IPS-15b (cell line): Measurements from ENCODE around the gene MAP2K2.

Experiments
- H3K27me3 ChIP-seq: one replicate; pipeline ENCODE4 v1.6.1; 2013; ENCODE audit warnings: low read length; ENCODE audit not compliant: control insufficient read depth, insufficient read depth
- H3K36me3 ChIP-seq: one replicate; pipeline ENCODE4 v1.6.1; 2013; ENCODE audit warnings: low read length; ENCODE audit not compliant: control insufficient read depth, insufficient read depth
- H3K4me1 ChIP-seq: one replicate; pipeline ENCODE4 v1.6.1; 2013; ENCODE audit warnings: mild to moderate bottlenecking, low read length; ENCODE audit not compliant: control insufficient read depth, insufficient read depth
- H3K4me3 ChIP-seq: one replicate; pipeline ENCODE4 v1.5.1; 2013; ENCODE audit warnings: low read depth, low read length
- H3K9ac ChIP-seq: one replicate; pipeline ENCODE4 v1.6.1; 2013; ENCODE audit warnings: low read depth, mild to moderate bottlenecking, low read length
- H3K9me3 ChIP-seq: one replicate; pipeline ENCODE4 v1.6.1; 2013; ENCODE audit warnings: mild to moderate bottlenecking, low read length; ENCODE audit not compliant: control insufficient read depth, insufficient read depth

The MAP2K2 gene

GRCh38 chr19:4095488-4095844 lies 28.5 kb downstream of the MAP2K2 start:
- H3K4me3 ChIP-seq, result no peak overlapping the region
- H3K36me3 ChIP-seq, result peaks cover 57% of the 10 kb centered on the region
- H3K27me3 ChIP-seq, result no peaks in the 10 kb centered on the region
- no peaks in the 10 kb centered on the region for H3K4me1 ChIP-seq
- no peak overlapping the region for H3K9ac ChIP-seq
- no peaks in the 10 kb centered on the region for H3K9me3 ChIP-seq

GRCh38 chr19:4094761-4095487 lies 29.0 kb downstream of the MAP2K2 start:
- Histone ChIP-seq H3K27me3 (no peaks in the 10 kb centered on the region), H3K36me3 (peaks cover 58% of the 10 kb centered on the region), H3K4me1 (no peaks in the 10 kb centered on the region), H3K4me3 (no peak overlapping the region), H3K9ac (no peak overlapping the region), H3K9me3 (no peaks in the 10 kb centered on the region)

GRCh38 chr19:4094291-4094690 lies 29.6 kb downstream of the MAP2K2 start:
- Histone ChIP-seq H3K9ac (no peak overlapping the region), H3K4me1 (no peaks in the 10 kb centered on the region), H3K4me3 (no peak overlapping the region), H3K36me3 (peaks cover 61% of the 10 kb centered on the region), H3K9me3 (no peaks in the 10 kb centered on the region), H3K27me3 (no peaks in the 10 kb centered on the region)

GRCh38 chr19:4093643-4094175 lies 30.2 kb downstream of the MAP2K2 start:
- Histone ChIP-seq H3K4me1 (no peaks in the 10 kb centered on the region), H3K36me3 (peaks cover 57% of the 10 kb centered on the region), H3K4me3 (no peak overlapping the region), H3K9me3 (no peaks in the 10 kb centered on the region), H3K27me3 (no peaks in the 10 kb centered on the region), H3K9ac (no peak overlapping the region)

GRCh38 chr19:4090356-4091220 lies 33.3 kb downstream of the MAP2K2 start:
- Histone ChIP-seq H3K27me3 (no peaks in the 10 kb centered on the region), H3K9me3 (no peaks in the 10 kb centered on the region), H3K36me3 (peaks cover 46% of the 10 kb centered on the region), H3K9ac (no peak overlapping the region), H3K4me3 (no peak overlapping the region), H3K4me1 (no peaks in the 10 kb centered on the region)

GRCh38 chr19:4089946-4090345 lies 34.0 kb downstream of the MAP2K2 start:
- H3K36me3 ChIP-seq, result peaks cover 40% of the 10 kb centered on the region
- H3K9me3 ChIP-seq, result no peaks in the 10 kb centered on the region
- no peak overlapping the region for H3K4me3 ChIP-seq
- no peaks in the 10 kb centered on the region for H3K4me1 ChIP-seq
- no peaks in the 10 kb centered on the region for H3K27me3 ChIP-seq
- no peak overlapping the region for H3K9ac ChIP-seq

GRCh38 chr19:4089400-4089908 lies 34.5 kb downstream of the MAP2K2 start:
- Histone ChIP-seq H3K27me3 (no peaks in the 10 kb centered on the region), H3K9ac (no peak overlapping the region), H3K9me3 (no peaks in the 10 kb centered on the region), H3K36me3 (peaks cover 35% of the 10 kb centered on the region), H3K4me3 (no peak overlapping the region), H3K4me1 (no peaks in the 10 kb centered on the region)

- Histone ChIP-seq H3K27me3 (no peaks in the 10 kb centered on the region), H3K9me3 (no peaks in the 10 kb centered on the region), H3K9ac (no peak overlapping the region), H3K4me1 (no peaks in the 10 kb centered on the region), H3K36me3 (peaks cover 30% of the 10 kb centered on the region), H3K4me3 (no peak overlapping the region)
Measured at GRCh38 chr19:4088975-4089374, 34.9 kb downstream of the MAP2K2 start.

- H3K4me3 ChIP-seq, result no peak overlapping the region
- no peaks in the 10 kb centered on the region for H3K9me3 ChIP-seq
- H3K36me3 ChIP-seq, result peaks cover 25% of the 10 kb centered on the region
- H3K4me1 ChIP-seq, result no peaks in the 10 kb centered on the region
- H3K27me3 ChIP-seq, result no peaks in the 10 kb centered on the region
- no peak overlapping the region for H3K9ac ChIP-seq
Measured at GRCh38 chr19:4087787-4088679, 35.9 kb downstream of the MAP2K2 start.

GRCh38 chr19:4086411-4086867 lies 37.5 kb downstream of the MAP2K2 start:
- Histone ChIP-seq H3K9me3 (no peaks in the 10 kb centered on the region), H3K4me3 (no peak overlapping the region), H3K9ac (no peak overlapping the region), H3K36me3 (peaks cover 17% of the 10 kb centered on the region), H3K27me3 (no peaks in the 10 kb centered on the region), H3K4me1 (no peaks in the 10 kb centered on the region)

- H3K4me1 ChIP-seq, result no peaks in the 10 kb centered on the region
- H3K36me3 ChIP-seq, result peaks cover 4% of the 10 kb centered on the region
- no peak overlapping the region for H3K9ac ChIP-seq
- no peaks in the 10 kb centered on the region for H3K27me3 ChIP-seq
- no peak overlapping the region for H3K4me3 ChIP-seq
- no peaks in the 10 kb centered on the region for H3K9me3 ChIP-seq
Measured at GRCh38 chr19:4084547-4084877, 39.4 kb downstream of the MAP2K2 start.
